Endothelial cell of umbilical vein (primary cell): ENCODE results near the gene EEF2K. TPM values are rescaled to one million over a fixed set of nuclear protein-coding genes. Genes with fewer than 3 reads are reported as not detected.

Source experiments
- BruUV-seq: library from RNA; stranded (reverse); fragments of 400-500 nt; replicated peaks from 2 replicates; lab custom pipeline; 2021; lab: Mats Ljungman, UMichigan
- CTCF ChIA-PET: fragments of 300-600, 350-600 bp; sonication (Branson Sonifier 250); formaldehyde crosslinking; loops from one replicate; lab custom pipeline; 2021; ENCODE audit warnings: antibody characterized with exemption, inconsistent platforms; lab: Charles Lee
- POLR2A ChIA-PET: fragments of 300-600, 350-600 bp; sonication (Branson Sonifier 250); formaldehyde crosslinking; loops from one replicate; lab custom pipeline; 2021; ENCODE audit warnings: antibody characterized with exemption, inconsistent platforms; lab: Charles Lee
- DNase-seq: peaks from one replicate; pipeline ENCODE4 v3.0.0-alpha.2; 2011; ENCODE audit warnings: low read depth, low spot score
- FAIRE-seq: peaks from 2 replicates; lab custom pipeline; 2011; peaks lifted over from hg19 to GRCh38; lab: Jason Lieb, UNC
- H2AFZ ChIP-seq: 2 replicates; pipeline ENCODE4 v1.6.0; 2012; ENCODE audit warnings: low read depth, low read length, control low read depth, inconsistent platforms
- H3K27ac ChIP-seq: 2 replicates; pipeline ENCODE4 v1.5.1; 2011; ENCODE audit warnings: low read depth, mild to moderate bottlenecking, control low read depth, low read length, moderate library complexity; ENCODE audit not compliant: insufficient read depth
- H3K27me3 ChIP-seq, 2 experiments: 2 replicates each; pipeline versions ENCODE4 v1.6.0 to v1.6.1; 2011; ENCODE audit warnings: low read length in 2 of 2, mixed read lengths in 1 of 2; ENCODE audit not compliant: control insufficient read depth in 2 of 2, insufficient read depth in 2 of 2
- H3K36me3 ChIP-seq, 2 experiments: 2 replicates in 1 of 2; 3 replicates in 1 of 2; pipeline ENCODE4 v1.5.1; 2011; ENCODE audit warnings: low read length in 2 of 2, mild to moderate bottlenecking in 1 of 2, moderate library complexity in 1 of 2; ENCODE audit not compliant: control insufficient read depth in 2 of 2, insufficient read depth in 2 of 2; ENCODE audit errors: extremely low read depth in 1 of 2
- H3K4me1 ChIP-seq: 3 replicates; pipeline ENCODE4 v1.5.1; 2011; ENCODE audit warnings: mild to moderate bottlenecking, low read length; ENCODE audit not compliant: control insufficient read depth, insufficient read depth; ENCODE audit errors: extremely low read depth
- H3K4me2 ChIP-seq: 2 replicates; pipeline ENCODE4 v1.6.1; 2011; ENCODE audit warnings: low read length, control low read depth, mixed read lengths; ENCODE audit not compliant: insufficient read depth
- H3K4me3 ChIP-seq, 3 experiments: fragments of 200-600 bp in 1 of 3; sonication (generic), shearing (Covaris generic) in 1 of 3; replicated peaks in 1 of 3; 2 replicates each; pipeline ENCODE4 v1.5.1; 2011 to 2016; ENCODE audit warnings: control low read depth in 3 of 3, low read length in 3 of 3, mild to moderate bottlenecking in 2 of 3, inconsistent platforms in 1 of 3, low read depth in 1 of 3, moderate library complexity in 1 of 3; ENCODE audit not compliant: insufficient read depth in 1 of 3
- H3K79me2 ChIP-seq: 2 replicates; pipeline ENCODE4 v1.6.0; 2012; ENCODE audit warnings: low read length, inconsistent platforms; ENCODE audit not compliant: control insufficient read depth, insufficient read depth
- H3K9ac ChIP-seq: replicated peaks from 2 replicates; pipeline ENCODE3; 2011; ENCODE audit warnings: low read length, control low read depth; ENCODE audit not compliant: insufficient read depth; ENCODE audit errors: extremely low read depth
- H3K9me1 ChIP-seq: replicated peaks from 3 replicates; pipeline ENCODE4 v1.6.0; 2011; ENCODE audit warnings: mild to moderate bottlenecking, low read length; ENCODE audit not compliant: control insufficient read depth, insufficient read depth; ENCODE audit errors: extremely low read depth
- H3K9me3 ChIP-seq: replicated peaks from 2 replicates; pipeline ENCODE4 v1.5.1; 2012; ENCODE audit warnings: low read length, inconsistent platforms; ENCODE audit not compliant: control insufficient read depth, insufficient read depth
- H4K20me1 ChIP-seq: replicated peaks from 2 replicates; pipeline ENCODE3; 2011; ENCODE audit warnings: mild to moderate bottlenecking, low read length; ENCODE audit not compliant: control insufficient read depth, insufficient read depth; ENCODE audit errors: extremely low read depth
- EZH2 ChIP-seq: IDR thresholded peaks from 2 replicates; pipeline ENCODE4 v1.6.1; 2012; ENCODE audit warnings: borderline replicate concordance, low read depth, mild to moderate bottlenecking, moderate library complexity, low read length, inconsistent platforms; ENCODE audit not compliant: severe bottlenecking
- FOS ChIP-seq: IDR thresholded peaks from 2 replicates; pipeline ENCODE4 v1.6.1; 2011; ENCODE audit warnings: mild to moderate bottlenecking, low read length, moderate library complexity, borderline replicate concordance; ENCODE audit not compliant: insufficient read depth
- GATA2 ChIP-seq: IDR thresholded peaks from 2 replicates; pipeline ENCODE4 v1.7.0; 2011; ENCODE audit warnings: low read depth, mild to moderate bottlenecking, moderate library complexity, mixed read lengths, low read length; ENCODE audit not compliant: insufficient read length, insufficient read depth
- JUN ChIP-seq: IDR thresholded peaks from 2 replicates; pipeline ENCODE4 v1.6.1; 2011; ENCODE audit warnings: borderline replicate concordance, low read depth; ENCODE audit not compliant: insufficient read length, insufficient read depth
- MYC ChIP-seq: IDR thresholded peaks from one replicate; pipeline ENCODE4 v1.6.1; 2011; ENCODE audit warnings: mild to moderate bottlenecking, low read depth, low read length
- POLR2A ChIP-seq: IDR thresholded peaks from 2 replicates; pipeline ENCODE4 v1.6.1; 2012; ENCODE audit warnings: low read depth, mild to moderate bottlenecking, control low read depth, low read length
- POLR2AphosphoS5 ChIP-seq: IDR thresholded peaks from 2 replicates; pipeline ENCODE4 v1.6.1; 2012; ENCODE audit warnings: low read depth, mild to moderate bottlenecking, control low read depth, low read length, moderate library complexity; ENCODE audit not compliant: insufficient read depth
- dilution Hi-C: fragments of 300-500 bp; cut with MboI; formaldehyde crosslinking; loops from one replicate; pipeline ENCODE4 v1.15.0; 2019; ENCODE audit warnings: low sequenced_read_pairs; ENCODE audit not compliant: extremely low pct_ligation_motif_present
- intact Hi-C: fragments of 100-400 bp; cut with micrococcal nuclease; formaldehyde crosslinking; loops from one replicate; pipeline ENCODE4 v1.10.0; 2022
- polyA plus RNA-seq, 4 experiments: library from polyadenylated mRNA; depleted of rRNA in 3 of 4; stranded (reverse) in 3 of 4; unstranded in 1 of 4; fragments of >200 nt; gene quantifications; 2 replicates each; pipeline versions ENCODE4 v1.2.1 to v1.2.3, GENCODE V29; 2011 to 2012; ENCODE audit warnings: missing spikeins in 1 of 4
- total RNA-seq: library from RNA; stranded (reverse); gene quantifications from 2 replicates; pipeline ENCODE4 v1.2.3, GENCODE V29; 2021
- TF ChIP-seq, protein P1 (sequence below): IDR thresholded peaks from 2 replicates; pipeline ENCODE4 v1.6.1; 2011; ENCODE audit not compliant: insufficient read depth, insufficient read length
- TF ChIP-seq, protein P2 (sequence below), 2 donors: IDR thresholded peaks; 1 replicate in 1 of 2; 2 replicates in 1 of 2; pipeline ENCODE4 v1.5.1; 2011; ENCODE audit warnings: low read length in 2 of 2, mild to moderate bottlenecking in 2 of 2, moderate library complexity in 2 of 2, control low read depth in 1 of 2, inconsistent platforms in 1 of 2, low read depth in 1 of 2; ENCODE audit not compliant: insufficient read depth in 1 of 2; ENCODE audit errors: extremely low read depth in 1 of 2

EEF2K gene
- total and polyA plus RNA-seq, 2 donors (not counting 3 experiments of a cell fraction or from before 2014, with no cell fraction given): 16.0 to 48.6 TPM

DNA sequence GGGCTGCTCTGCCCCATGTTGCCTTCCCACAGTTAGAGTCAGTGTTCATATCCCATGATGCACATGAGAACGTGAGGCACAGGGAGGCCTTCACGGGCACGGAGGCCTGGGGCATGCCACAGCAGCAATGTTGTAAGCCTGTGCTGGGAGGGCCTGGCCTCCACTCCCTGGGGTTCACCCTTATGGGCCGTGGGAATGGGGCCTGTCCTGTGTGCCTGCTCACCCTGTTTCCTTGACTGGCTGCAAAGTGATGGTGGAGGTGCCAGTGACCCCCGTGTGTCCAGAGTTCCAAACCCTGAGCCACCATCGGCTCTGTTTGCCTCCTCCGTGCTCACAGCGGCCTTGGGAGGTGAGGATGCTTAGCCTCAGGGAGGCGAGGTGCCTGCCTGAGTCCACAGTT lies 100.7 kb downstream of the EEF2K start:
- Histone ChIP-seq H3K9me1 (no peaks in the 10 kb centered on the region), H3K4me2 (no peak overlapping the region), H3K4me1 (no peaks in the 10 kb centered on the region), H3K4me3 (no peak overlapping the region), H3K27me3 (no peaks in the 10 kb centered on the region), H3K79me2 (peaks cover 11% of the 10 kb centered on the region), H3K9ac (no peak overlapping the region), H3K27ac (no peak overlapping the region), H3K36me3 (peaks cover 4 to 49% of the 10 kb centered on the region in 2 experiments), H2AFZ (no peak overlapping the region), H4K20me1 (no peaks in the 10 kb centered on the region), H3K9me3 (no peaks in the 10 kb centered on the region)
- ChIA-PET POLR2A (no interaction called here), CTCF (interaction anchor here (3.6 kb wide), 1 partner anchor 15 kb away, joined by 9 read pairs; no protein-coding TSS in a partner anchor)
- dilution Hi-C loops (no loop called here), intact Hi-C loops (no loop called here)
- BruUV-seq: no TSS peak
- TF ChIP-seq POLR2AphosphoS5 (no peak), EZH2 (no peak), POLR2A (no peak), FOS (no peak), JUN (no peak)
- TF ChIP-seq, protein P1, sequence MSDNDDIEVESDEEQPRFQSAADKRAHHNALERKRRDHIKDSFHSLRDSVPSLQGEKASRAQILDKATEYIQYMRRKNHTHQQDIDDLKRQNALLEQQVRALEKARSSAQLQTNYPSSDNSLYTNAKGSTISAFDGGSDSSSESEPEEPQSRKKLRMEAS: no peak
- FAIRE-seq (no peak), DNase-seq (no peak)

DNA sequence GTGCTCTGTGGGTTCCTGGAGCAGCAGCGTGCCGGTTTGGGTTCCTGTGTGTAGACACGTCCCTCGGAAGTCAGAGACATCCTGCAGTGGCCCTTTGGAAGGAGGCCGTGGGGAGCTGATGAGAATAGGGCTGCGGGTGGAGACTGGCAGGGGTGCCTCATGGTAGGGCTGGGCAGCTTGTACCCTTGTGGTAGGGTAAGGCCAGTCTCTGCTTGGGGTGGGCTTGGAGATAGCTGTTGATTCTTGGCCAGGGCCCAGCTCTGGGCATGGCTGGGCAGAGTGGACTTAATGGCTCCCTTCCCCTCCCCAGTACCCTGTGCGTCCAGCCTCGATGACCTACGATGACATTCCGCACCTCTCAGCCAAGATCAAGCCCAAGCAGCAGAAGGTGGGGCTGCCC lies 101.8 kb downstream of the EEF2K start:
- POLR2A ChIA-PET: no interaction called here
- H3K27ac ChIP-seq: no peak overlapping the region
- intact Hi-C loops: no loop called here

More for the DNA sequence above, 101.8 kb downstream of the EEF2K start:
- DNase-seq: no peak
- H3K9me1 ChIP-seq: no peaks in the 10 kb centered on the region
- H3K4me3 ChIP-seq: no peak overlapping the region
- TF ChIP-seq JUN (no peak), FOS (no peak), EZH2 (no peak), MYC (no peak), GATA2 (no peak)
- TF ChIP-seq, protein P2, sequence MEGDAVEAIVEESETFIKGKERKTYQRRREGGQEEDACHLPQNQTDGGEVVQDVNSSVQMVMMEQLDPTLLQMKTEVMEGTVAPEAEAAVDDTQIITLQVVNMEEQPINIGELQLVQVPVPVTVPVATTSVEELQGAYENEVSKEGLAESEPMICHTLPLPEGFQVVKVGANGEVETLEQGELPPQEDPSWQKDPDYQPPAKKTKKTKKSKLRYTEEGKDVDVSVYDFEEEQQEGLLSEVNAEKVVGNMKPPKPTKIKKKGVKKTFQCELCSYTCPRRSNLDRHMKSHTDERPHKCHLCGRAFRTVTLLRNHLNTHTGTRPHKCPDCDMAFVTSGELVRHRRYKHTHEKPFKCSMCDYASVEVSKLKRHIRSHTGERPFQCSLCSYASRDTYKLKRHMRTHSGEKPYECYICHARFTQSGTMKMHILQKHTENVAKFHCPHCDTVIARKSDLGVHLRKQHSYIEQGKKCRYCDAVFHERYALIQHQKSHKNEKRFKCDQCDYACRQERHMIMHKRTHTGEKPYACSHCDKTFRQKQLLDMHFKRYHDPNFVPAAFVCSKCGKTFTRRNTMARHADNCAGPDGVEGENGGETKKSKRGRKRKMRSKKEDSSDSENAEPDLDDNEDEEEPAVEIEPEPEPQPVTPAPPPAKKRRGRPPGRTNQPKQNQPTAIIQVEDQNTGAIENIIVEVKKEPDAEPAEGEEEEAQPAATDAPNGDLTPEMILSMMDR (IDR thresholded peaks at IDR 0.05; ENCODE audit: extremely low read depth in 1 of 2, insufficient read depth in 1 of 2, low read depth in 1 of 2, low read length in 2 of 2): no peak
- BruUV-seq: no TSS peak
- H3K9me3 ChIP-seq: no peaks in the 10 kb centered on the region
- CTCF ChIA-PET: no interaction called here
- no peaks in the 10 kb centered on the region for H3K27me3 ChIP-seq
- no peaks in the 10 kb centered on the region for H4K20me1 ChIP-seq
- no peak overlapping the region for H3K9ac ChIP-seq
- H2AFZ ChIP-seq: no peak overlapping the region
- no peaks in the 10 kb centered on the region for H3K4me1 ChIP-seq
- no peak for FAIRE-seq
- H3K79me2 ChIP-seq: peaks cover 2% of the 10 kb centered on the region
- peaks cover 4 to 48% of the 10 kb centered on the region in 2 experiments for H3K36me3 ChIP-seq
- no peak overlapping the region for H3K4me2 ChIP-seq
- dilution Hi-C loops: no loop called here
